A549 (cell line): ENCODE results near the gene MAML2. TPM values are rescaled to one million over a fixed set of nuclear protein-coding genes. Genes with fewer than 3 reads are reported as not detected.
A peak's percentile ranks its signal among the peaks of the same experiment; 100 is the strongest.

Experiments used
- ATAC-seq, 2 experiments: fragments of 200-7000 bp in 1 of 2; fragments of >200 bp in 1 of 2; cut with Nextera tagmentation in 1 of 2; cut with Tn5 transposase in 1 of 2; 3 replicates each; pipeline versions ENCODE4 v1.8.0 to v1.9.1; 2018 to 2020; ENCODE audit warnings: mild to moderate bottlenecking in 1 of 2, moderate library complexity in 1 of 2
- CTCF ChIA-PET: fragments of 300-600 bp; sonication (Branson Sonifier 250); formaldehyde crosslinking; extraction: SDS; loops from one replicate; lab custom pipeline; 2021; ENCODE audit warnings: antibody characterized with exemption, inconsistent platforms; lab: Yijun Ruan, JAX
- POLR2A ChIA-PET: fragments of 350-600 bp; formaldehyde crosslinking; extraction: SDS; loops from one replicate; lab custom pipeline; 2021; ENCODE audit warnings: antibody characterized with exemption, inconsistent platforms; lab: Yijun Ruan, JAX
- DNase-seq, 2 experiments: peaks; one replicate each; pipeline versions ENCODE4 v3.0.0 to v3.0.0-alpha.2; 2011 to 2016; ENCODE audit warnings: low read depth in 1 of 2, low spot score in 1 of 2
- FAIRE-seq: peaks from 2 replicates; lab custom pipeline; 2011; peaks lifted over from hg19 to GRCh38; lab: Jason Lieb, UNC
- H3K27ac ChIP-seq, 2 experiments: fragments of >200 bp; sonication (Bioruptor Twin); formaldehyde crosslinking; 3 replicates each; pipeline ENCODE4 v1.5.1; 2016 to 2017
- H3K4me1 ChIP-seq: fragments of >200 bp; sonication (Bioruptor Twin); formaldehyde crosslinking; 3 replicates; pipeline ENCODE4 v1.6.1; 2016
- H3K4me2 ChIP-seq: fragments of >200 bp; sonication (Bioruptor Twin); formaldehyde crosslinking; 3 replicates; pipeline ENCODE4 v1.6.1; 2016
- H3K4me3 ChIP-seq: fragments of >200 bp; sonication (Bioruptor Twin); formaldehyde crosslinking; 3 replicates; pipeline ENCODE4 v1.5.1; 2016
- H3K9me3 ChIP-seq: fragments of >200 bp; sonication (Bioruptor Twin); formaldehyde crosslinking; 3 replicates; pipeline ENCODE4 v1.6.1; 2016
- ATOH8 ChIP-seq: fragments of 250-450 bp; sonication (Bioruptor Pico); IDR thresholded peaks from 2 replicates; pipeline ENCODE4 v1.5.0; 2020; ENCODE audit warnings: low read depth, mild to moderate bottlenecking, moderate library complexity
- CBX8 ChIP-seq: fragments of 200-600 bp; sonication (generic); IDR thresholded peaks from 2 replicates; pipeline ENCODE4 v1.6.1; 2016
- CEBPB ChIP-seq, 2 experiments: fragments of >200 bp in 1 of 2; sonication (Bioruptor Twin) in 1 of 2; formaldehyde crosslinking in 1 of 2; IDR thresholded peaks; 2 replicates each; pipeline ENCODE4 v1.6.1; 2012 to 2016
- ELK1 ChIP-seq: fragments of 150-350 bp; IDR thresholded peaks from 2 replicates; pipeline ENCODE4 v1.6.1; 2014; ENCODE audit warnings: low read depth, mild to moderate bottlenecking, low read length
- FOSL2 ChIP-seq, 2 experiments: fragments of 450-650 bp in 1 of 2; fragments of >200 bp in 1 of 2; sonication (Bioruptor Twin) in 1 of 2; formaldehyde crosslinking; IDR thresholded peaks; 2 replicates each; pipeline versions ENCODE4 v1.5.0 to v1.6.1; 2016 to 2020; ENCODE audit warnings: mild to moderate bottlenecking in 1 of 2, moderate library complexity in 1 of 2
- GATA3 ChIP-seq: IDR thresholded peaks from 2 replicates; pipeline ENCODE4 v1.6.1; 2012; ENCODE audit warnings: borderline replicate concordance
- HMGXB4 ChIP-seq: fragments of 250-450 bp; sonication (Bioruptor Pico); IDR thresholded peaks from 2 replicates; pipeline ENCODE4 v1.5.0; 2021; ENCODE audit warnings: mild to moderate bottlenecking, moderate library complexity, borderline replicate concordance
- HOXB5 ChIP-seq: fragments of 250-450 bp; sonication (Bioruptor Pico); IDR thresholded peaks from 2 replicates; pipeline ENCODE4 v1.5.0; 2020; ENCODE audit warnings: mild to moderate bottlenecking, moderate library complexity
- MAX ChIP-seq: IDR thresholded peaks from 2 replicates; pipeline ENCODE4 v1.6.1; 2012
- MAZ ChIP-seq: fragments of 150-350 bp; IDR thresholded peaks from 2 replicates; pipeline ENCODE4 v1.6.1; 2014; ENCODE audit warnings: antibody characterized with exemption, low read depth, low read length, borderline replicate concordance
- MYC ChIP-seq: IDR thresholded peaks from 2 replicates; pipeline ENCODE4 v1.6.1; 2012; ENCODE audit warnings: mild to moderate bottlenecking, inconsistent platforms, low read length, improper control_type of control experiment, borderline replicate concordance
- POLR2A ChIP-seq: IDR thresholded peaks from 2 replicates; pipeline ENCODE4 v1.6.1; 2012; ENCODE audit warnings: mild to moderate bottlenecking, low read length
- POLR2AphosphoS2 ChIP-seq: conservative IDR thresholded peaks from 2 replicates; pipeline ENCODE4 v1.6.1; 2012; ENCODE audit warnings: low read length, improper control_type of control experiment, inconsistent platforms
- RAD21 ChIP-seq, 2 experiments: fragments of >200 bp in 1 of 2; sonication (Bioruptor Twin) in 1 of 2; formaldehyde crosslinking in 1 of 2; IDR thresholded peaks in 1 of 2; conservative IDR thresholded peaks in 1 of 2; 2 replicates in 1 of 2; 3 replicates in 1 of 2; pipeline ENCODE4 v1.6.1; 2012 to 2018; ENCODE audit warnings: inconsistent platforms in 1 of 2
- RARB ChIP-seq: fragments of 250-450 bp; sonication (Bioruptor Pico); IDR thresholded peaks from 2 replicates; pipeline ENCODE4 v1.8.0; 2021; ENCODE audit warnings: mild to moderate bottlenecking, moderate library complexity
- REST ChIP-seq: fragments of 200-600 bp; sonication (generic); IDR thresholded peaks from 2 replicates; pipeline ENCODE4 v1.6.1; 2016; ENCODE audit warnings: antibody characterized with exemption, mild to moderate bottlenecking, moderate library complexity
- TP53 ChIP-seq: fragments of 250-450 bp; sonication (Bioruptor Pico); IDR thresholded peaks from 2 replicates; pipeline ENCODE4 v1.5.0; 2021; ENCODE audit warnings: mild to moderate bottlenecking, moderate library complexity
- ZNF302 ChIP-seq: fragments of 250-450 bp; sonication (Bioruptor Pico); IDR thresholded peaks from 2 replicates; pipeline ENCODE4 v1.9.0; 2021; ENCODE audit warnings: inconsistent platforms, mild to moderate bottlenecking, moderate library complexity
- WGBS: methylation state at CpG from one replicate; pipeline ENCODE4 v1.1.6; 2017; ENCODE audit errors: missing lambda C conversion rate; 5-methylcytosine and 5-hydroxymethylcytosine counted together
- polyA plus RNA-seq, 4 experiments: library from polyadenylated mRNA; depleted of rRNA in 3 of 4; stranded (reverse); fragments of >200 nt; fragmentation: RNase III in 1 of 4; extraction: RNeasy Plus Mini Kit Qiagen cat#74134 plus additional on column Dnase treatment in 1 of 4; gene quantifications; 2 replicates in 3 of 4; 3 replicates in 1 of 4; pipeline ENCODE4 v1.2.3, GENCODE V29; 2011 to 2017

MAML2 gene
- polyA plus RNA-seq, 2 of the 4 experiments (the other 2 are of a cell fraction), result 1.5 to 2.5 TPM

- Histone ChIP-seq H3K27ac (peak overlapping the region; percentile 41 to 76; a peak in 5 of 6 replicates), H3K4me3 (no peak overlapping the region), H3K4me1 (peaks cover 26% of the 10 kb centered on the region; the same call in 2 of the 3 replicates), H3K9me3 (no peaks in the 10 kb centered on the region), H3K4me2 (peak overlapping the region; percentile 61)
- 23% methylated on average over 3 of the region's 3 CpGs for WGBS
- ATAC-seq (peak in 1 of 2 experiments; percentile 55; a peak in 2 of 6 replicates), DNase-seq (peak in 1 of 2 experiments; percentile 11), FAIRE-seq (no peak)
- ChIA-PET CTCF (no interaction called here), POLR2A (no interaction called here)
- TF ChIP-seq MAZ (no peak), REST (no peak), MYC (no peak), ZNF302 (no peak), CEBPB (IDR thresholded peaks at IDR 0.05) (peak in 1 of 2 experiments; percentile 48; a peak in 1 of 4 replicates), MAX (no peak), FOSL2 (IDR thresholded peaks at IDR 0.05) (no peak), FOSL2 (CRISPR knock-in tag; IDR thresholded peaks at IDR 0.05) (peak; percentile 8; the same call in 1 of the 2 replicates), CBX8 (no peak), POLR2A (no peak), POLR2AphosphoS2 (no peak), ELK1 (no peak), TP53 (CRISPR knock-in tag) (no peak), RARB (CRISPR knock-in tag) (no peak), HOXB5 (CRISPR knock-in tag) (no peak), ATOH8 (CRISPR knock-in tag) (no peak)
Observed at GRCh38 chr11:96219981-96220623, 122.9 kb downstream of the MAML2 start.

GRCh38 chr11:96218901-96219300 is 124.1 kb downstream of the MAML2 start:
- Histone ChIP-seq H3K4me2 (no peak overlapping the region), H3K4me3 (no peak overlapping the region), H3K27ac (no peak overlapping the region), H3K9me3 (no peaks in the 10 kb centered on the region)
- no peak for FAIRE-seq
- 96% methylated on average over 3 of the region's 3 CpGs for WGBS
- ChIA-PET POLR2A (no interaction called here), CTCF (no interaction called here)
- DNase-seq, result no peak
- no peak for TF ChIP-seq HMGXB4
- TF ChIP-seq GATA3, result no peak
- no peak for TF ChIP-seq RAD21 (conservative IDR thresholded peaks at IDR 0.05 in 1 of 2, IDR thresholded peaks at IDR 0.05 in 1 of 2)
- TF ChIP-seq, all 56 proteins: peak for 0
- ATAC-seq, result no peak
- peaks cover 35% of the 10 kb centered on the region for H3K4me1 ChIP-seq
